ENCODE measurements around the gene UTP11.

DNA sequence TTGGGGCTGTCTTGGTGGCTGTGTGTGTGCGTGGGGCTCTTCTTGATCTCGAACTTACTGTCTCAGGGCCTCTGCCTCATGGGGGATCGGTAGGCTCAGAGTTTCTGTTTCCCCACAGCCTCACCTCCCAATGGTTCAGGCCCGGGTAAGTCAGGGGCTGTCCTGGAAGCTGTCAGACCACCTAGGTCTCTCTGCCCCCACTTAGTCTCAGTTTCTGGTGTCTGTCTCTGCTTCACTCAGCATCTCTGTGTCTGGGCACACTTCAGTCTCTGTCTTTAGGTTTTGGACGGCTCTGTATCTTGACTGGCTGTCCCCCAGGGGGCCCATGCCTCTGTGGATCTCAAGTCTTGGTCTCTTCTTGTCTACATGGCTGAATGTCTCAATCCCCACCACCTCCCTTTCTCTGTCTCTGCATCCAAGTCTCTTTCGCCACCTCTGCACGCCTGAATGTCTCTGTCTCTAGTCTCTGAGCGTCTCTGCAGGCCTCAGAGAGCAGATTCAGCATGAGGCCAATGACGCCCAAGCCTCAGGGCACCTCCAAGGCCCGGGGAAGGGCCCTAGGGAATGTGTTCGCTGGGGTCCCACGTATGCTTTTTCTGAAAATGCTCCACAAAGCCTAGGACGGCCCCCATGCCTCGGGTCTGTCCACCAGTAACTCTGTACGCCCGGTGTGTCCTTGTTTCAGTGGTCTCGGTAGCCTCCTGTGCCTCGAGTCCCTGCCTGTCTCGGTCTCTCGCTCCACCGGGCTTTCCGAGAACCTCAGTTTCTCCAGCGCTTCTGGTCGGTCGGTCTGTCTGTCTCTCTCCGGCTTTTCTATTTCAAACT, 8.0 kb upstream of the UTP11 start:
- no peak for TF ChIP-seq POLR2A (IDR thresholded peaks at IDR 0.05)
- TF ChIP-seq, protein P1, sequence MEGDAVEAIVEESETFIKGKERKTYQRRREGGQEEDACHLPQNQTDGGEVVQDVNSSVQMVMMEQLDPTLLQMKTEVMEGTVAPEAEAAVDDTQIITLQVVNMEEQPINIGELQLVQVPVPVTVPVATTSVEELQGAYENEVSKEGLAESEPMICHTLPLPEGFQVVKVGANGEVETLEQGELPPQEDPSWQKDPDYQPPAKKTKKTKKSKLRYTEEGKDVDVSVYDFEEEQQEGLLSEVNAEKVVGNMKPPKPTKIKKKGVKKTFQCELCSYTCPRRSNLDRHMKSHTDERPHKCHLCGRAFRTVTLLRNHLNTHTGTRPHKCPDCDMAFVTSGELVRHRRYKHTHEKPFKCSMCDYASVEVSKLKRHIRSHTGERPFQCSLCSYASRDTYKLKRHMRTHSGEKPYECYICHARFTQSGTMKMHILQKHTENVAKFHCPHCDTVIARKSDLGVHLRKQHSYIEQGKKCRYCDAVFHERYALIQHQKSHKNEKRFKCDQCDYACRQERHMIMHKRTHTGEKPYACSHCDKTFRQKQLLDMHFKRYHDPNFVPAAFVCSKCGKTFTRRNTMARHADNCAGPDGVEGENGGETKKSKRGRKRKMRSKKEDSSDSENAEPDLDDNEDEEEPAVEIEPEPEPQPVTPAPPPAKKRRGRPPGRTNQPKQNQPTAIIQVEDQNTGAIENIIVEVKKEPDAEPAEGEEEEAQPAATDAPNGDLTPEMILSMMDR (IDR thresholded peaks at IDR 0.05) = no peak
- TF ChIP-seq EP300 (IDR thresholded peaks at IDR 0.05) = no peak
